ENCODE measurements around the gene DDX11. TPM values are rescaled to one million over a fixed set of nuclear protein-coding genes. Genes with fewer than 3 reads are reported as not detected.
"Not testable (repeated sequence)": the region's sequence is repeated elsewhere in the genome, so short reads cannot be mapped to it uniquely, and the experiment has no call there.

DDX11 gene
- total RNA-seq, 4 donors from 2014 or later, result 0.77 to 67.7 (median 15.5) TPM

GRCh38 chr12:31147415-31147814 lies 73.8 kb downstream of the DDX11 start:
- H3K36me3 ChIP-seq; H3K4me1 ChIP-seq; H3K4me3 ChIP-seq; intact Hi-C loops (cut with DNase I; ENCODE audit: low total_unique reads); DNase-seq; H3K27ac ChIP-seq; H3K9me3 ChIP-seq; H3K27me3 ChIP-seq: not testable (repeated sequence)

GRCh38 chr12:31150766-31151165 lies 77.1 kb downstream of the DDX11 start:
- DNase-seq; H3K27me3 ChIP-seq; H3K9me3 ChIP-seq; H3K4me3 ChIP-seq; intact Hi-C loops (cut with DNase I; ENCODE audit: low total_unique reads); H3K36me3 ChIP-seq; H3K27ac ChIP-seq; H3K4me1 ChIP-seq: not testable (repeated sequence)

Small RNAs within 50 kb of the gene (small RNA-seq; reads per million reads assigned to genes)
- gene RF00072, result not detected

Other genes starting within 250 kb of the DDX11 start
- gene TSPAN11, start 147.1 kb upstream of the DDX11 start, total RNA-seq, result 1 to 10 TPM in 1 of 4 donors, under 1 TPM in 3; 0.51 to 9.4 (median 0.88) TPM